Keratinocyte (primary cell): ENCODE results near the gene USP13. TPM values are rescaled to one million over a fixed set of nuclear protein-coding genes. Genes with fewer than 3 reads are reported as not detected.

Source experiments
- DNase-seq: peaks from one replicate; pipeline ENCODE4 v3.0.0-alpha.2; 2011; ENCODE audit warnings: low read depth, missing footprints, low spot score
- FAIRE-seq: peaks from 2 replicates; lab custom pipeline; 2011; peaks lifted over from hg19 to GRCh38; lab: Jason Lieb, UNC
- H2AFZ ChIP-seq: 2 replicates; pipeline ENCODE4 v1.6.0; 2012; ENCODE audit warnings: low read length, control low read depth, inconsistent platforms; ENCODE audit not compliant: control insufficient read depth
- H3K27ac ChIP-seq: 2 replicates; pipeline ENCODE4 v1.5.1; 2011; ENCODE audit warnings: low read length; ENCODE audit not compliant: control insufficient read depth, insufficient read depth
- H3K27me3 ChIP-seq: 3 replicates; pipeline ENCODE4 v1.6.0; 2011; ENCODE audit warnings: low read length; ENCODE audit not compliant: control insufficient read depth, insufficient read depth; ENCODE audit errors: extremely low read depth
- H3K36me3 ChIP-seq, 2 experiments: 2 replicates in 1 of 2; 3 replicates in 1 of 2; pipeline ENCODE4 v1.5.1; 2011; ENCODE audit warnings: low read length in 2 of 2, mild to moderate bottlenecking in 1 of 2; ENCODE audit not compliant: control insufficient read depth in 2 of 2, insufficient read depth in 2 of 2; ENCODE audit errors: extremely low read depth in 1 of 2
- H3K4me1 ChIP-seq: 3 replicates; pipeline ENCODE4 v1.5.1; 2011; ENCODE audit warnings: low read length; ENCODE audit not compliant: control insufficient read depth, insufficient read depth; ENCODE audit errors: extremely low read depth
- H3K4me2 ChIP-seq: 3 replicates; pipeline ENCODE4 v1.6.0; 2011; ENCODE audit warnings: low read depth, low read length; ENCODE audit not compliant: control insufficient read depth, insufficient read depth; ENCODE audit errors: extremely low read depth
- H3K4me3 ChIP-seq, 3 experiments: fragments of 200-600 bp in 1 of 3; sonication (generic) in 1 of 3; 2 replicates in 2 of 3; 3 replicates in 1 of 3; pipeline ENCODE4 v1.5.1; 2011 to 2016; ENCODE audit warnings: low read length in 3 of 3, mild to moderate bottlenecking in 3 of 3, control low read depth in 2 of 3, inconsistent platforms in 1 of 3, low read depth in 1 of 3, mixed read lengths in 1 of 3, mixed run types in 1 of 3, moderate library complexity in 1 of 3; ENCODE audit not compliant: control insufficient read depth in 2 of 3, insufficient read depth in 2 of 3; ENCODE audit errors: extremely low read depth in 1 of 3
- H3K79me2 ChIP-seq: 2 replicates; pipeline ENCODE4 v1.6.0; 2012; ENCODE audit warnings: low read length; ENCODE audit not compliant: control insufficient read depth, insufficient read depth
- H3K9ac ChIP-seq: 3 replicates; pipeline ENCODE4 v1.6.0; 2011; ENCODE audit warnings: low read length; ENCODE audit not compliant: control insufficient read depth, insufficient read depth; ENCODE audit errors: extremely low read depth
- H3K9me1 ChIP-seq: 3 replicates; pipeline ENCODE4 v1.6.0; 2011; ENCODE audit warnings: low read length; ENCODE audit not compliant: control insufficient read depth, insufficient read depth; ENCODE audit errors: extremely low read depth
- H3K9me3 ChIP-seq: 2 replicates; pipeline ENCODE4 v1.5.1; 2012; ENCODE audit warnings: low read depth, low read length; ENCODE audit not compliant: control insufficient read depth
- H4K20me1 ChIP-seq: 3 replicates; pipeline ENCODE4 v1.6.0; 2011; ENCODE audit warnings: low read length; ENCODE audit not compliant: control insufficient read depth, insufficient read depth; ENCODE audit errors: extremely low read depth
- EZH2 ChIP-seq: IDR thresholded peaks from one replicate; pipeline ENCODE4 v1.6.1; 2012; ENCODE audit warnings: inconsistent platforms, mild to moderate bottlenecking, low read length, moderate library complexity
- dilution Hi-C: fragments of 300-500 bp; cut with MboI; formaldehyde crosslinking; loops from one replicate; pipeline ENCODE4 v1.7.0; 2020; ENCODE audit warnings: low sequenced_read_pairs; ENCODE audit not compliant: extremely low pct_ligation_motif_present
- polyA plus RNA-seq, 5 experiments: library from polyadenylated mRNA; depleted of rRNA in 3 of 5; stranded (reverse) in 3 of 5; stranded (forward) in 1 of 5; unstranded in 1 of 5; fragments of >200 nt; gene quantifications; 1 replicate in 1 of 5; 2 replicates in 3 of 5; 3 replicates in 1 of 5; pipeline versions ENCODE4 v1.2.1 to v1.2.3, GENCODE V29; 2011 to 2012; ENCODE audit warnings: missing spikeins in 2 of 5, low read depth in 1 of 5, low replicate concordance in 1 of 5
- TF ChIP-seq, protein P1 (sequence below), 3 experiments: IDR thresholded peaks in 1 of 3; conservative IDR thresholded peaks in 1 of 3; optimal IDR thresholded peaks in 1 of 3; 2 replicates in 2 of 3; 3 replicates in 1 of 3; pipeline versions ENCODE3 to v1.5.1; 2011; ENCODE audit warnings: low read length in 3 of 3, mild to moderate bottlenecking in 3 of 3, moderate library complexity in 2 of 3, control low read depth in 1 of 3, inconsistent platforms in 1 of 3; ENCODE audit not compliant: insufficient read depth in 2 of 3; ENCODE audit errors: extremely low read depth in 1 of 3

USP13 gene
- polyA plus RNA-seq, 1 donor (not counting 4 experiments of a cell fraction or from before 2014, with no cell fraction given): 3.3 TPM

DNA sequence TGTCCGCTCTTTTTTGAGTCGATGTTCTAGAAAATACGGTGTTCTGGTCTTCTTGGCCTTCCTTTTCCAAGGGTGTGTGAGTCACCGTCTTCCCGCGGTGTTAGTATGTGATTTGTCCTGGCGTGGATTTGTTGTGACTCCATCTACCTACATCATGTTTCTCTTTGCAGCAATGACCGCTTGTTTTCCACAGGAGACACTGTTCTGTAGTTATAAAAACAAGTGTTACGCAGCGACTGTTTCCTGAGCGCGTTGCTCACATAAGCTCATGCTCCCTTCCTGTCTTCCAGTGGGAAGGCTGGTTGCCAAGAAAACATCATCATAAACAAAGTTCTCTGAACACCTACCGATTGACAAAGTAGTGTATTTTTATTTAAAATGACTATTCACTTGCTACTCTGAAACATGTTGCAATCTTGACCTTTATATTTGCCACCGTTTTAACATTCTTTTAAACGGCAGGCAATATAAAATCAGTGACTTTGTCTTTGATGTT is 19.0 kb downstream of the USP13 start:
- Histone ChIP-seq H3K4me3 (no peak overlapping the region), H3K9me3 (no peaks in the 10 kb centered on the region), H3K9ac (no peak overlapping the region), H4K20me1 (no peaks in the 10 kb centered on the region), H3K9me1 (no peaks in the 10 kb centered on the region), H3K4me2 (no peak overlapping the region), H3K36me3 (no peaks in the 10 kb centered on the region), H3K27ac (no peak overlapping the region), H3K79me2 (peaks cover 3% of the 10 kb centered on the region), H3K4me1 (peaks cover 8% of the 10 kb centered on the region), H2AFZ (no peak overlapping the region), H3K27me3 (no peaks in the 10 kb centered on the region)
- dilution Hi-C loops: no loop called here
- no peak for DNase-seq
- FAIRE-seq: no peak
- TF ChIP-seq, protein P1, sequence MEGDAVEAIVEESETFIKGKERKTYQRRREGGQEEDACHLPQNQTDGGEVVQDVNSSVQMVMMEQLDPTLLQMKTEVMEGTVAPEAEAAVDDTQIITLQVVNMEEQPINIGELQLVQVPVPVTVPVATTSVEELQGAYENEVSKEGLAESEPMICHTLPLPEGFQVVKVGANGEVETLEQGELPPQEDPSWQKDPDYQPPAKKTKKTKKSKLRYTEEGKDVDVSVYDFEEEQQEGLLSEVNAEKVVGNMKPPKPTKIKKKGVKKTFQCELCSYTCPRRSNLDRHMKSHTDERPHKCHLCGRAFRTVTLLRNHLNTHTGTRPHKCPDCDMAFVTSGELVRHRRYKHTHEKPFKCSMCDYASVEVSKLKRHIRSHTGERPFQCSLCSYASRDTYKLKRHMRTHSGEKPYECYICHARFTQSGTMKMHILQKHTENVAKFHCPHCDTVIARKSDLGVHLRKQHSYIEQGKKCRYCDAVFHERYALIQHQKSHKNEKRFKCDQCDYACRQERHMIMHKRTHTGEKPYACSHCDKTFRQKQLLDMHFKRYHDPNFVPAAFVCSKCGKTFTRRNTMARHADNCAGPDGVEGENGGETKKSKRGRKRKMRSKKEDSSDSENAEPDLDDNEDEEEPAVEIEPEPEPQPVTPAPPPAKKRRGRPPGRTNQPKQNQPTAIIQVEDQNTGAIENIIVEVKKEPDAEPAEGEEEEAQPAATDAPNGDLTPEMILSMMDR (optimal IDR thresholded peaks at IDR 0.05 in 1 of 3, IDR thresholded peaks at IDR 0.05 in 1 of 3, conservative IDR thresholded peaks at IDR 0.05 in 1 of 3; ENCODE audit: extremely low read depth in 1 of 3, insufficient read depth in 2 of 3, low read length in 3 of 3): no peak
- TF ChIP-seq EZH2: no peak

DNA sequence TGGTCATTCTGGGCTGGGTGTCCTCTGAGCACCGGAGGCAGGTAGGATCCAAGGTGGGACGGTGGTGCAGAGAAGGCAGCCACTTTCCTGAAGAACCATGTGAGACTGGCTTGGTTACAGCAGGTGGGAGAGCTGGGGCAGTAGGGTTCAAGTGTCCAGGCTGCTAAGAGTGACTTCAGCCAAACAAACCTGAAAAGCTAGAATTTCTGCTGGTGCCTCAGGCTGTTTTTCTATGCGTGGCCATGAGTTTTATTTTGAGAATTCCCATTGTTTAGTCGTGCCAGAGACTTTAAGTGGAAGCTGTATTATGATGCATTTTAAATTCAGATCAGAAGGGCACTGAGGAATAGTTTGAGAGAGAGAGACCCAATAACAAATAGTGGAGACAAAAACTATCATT is 20.1 kb downstream of the USP13 start:
- FAIRE-seq: no peak
- peaks cover 3% of the 10 kb centered on the region for H3K79me2 ChIP-seq
- no peak overlapping the region for H2AFZ ChIP-seq
- H3K4me2 ChIP-seq: no peak overlapping the region
- no peak overlapping the region for H3K9ac ChIP-seq
- no peaks in the 10 kb centered on the region for H3K36me3 ChIP-seq
- TF ChIP-seq EZH2: no peak
- TF ChIP-seq, protein P1 (optimal IDR thresholded peaks at IDR 0.05 in 1 of 3, IDR thresholded peaks at IDR 0.05 in 1 of 3, conservative IDR thresholded peaks at IDR 0.05 in 1 of 3; ENCODE audit: extremely low read depth in 1 of 3, insufficient read depth in 2 of 3, low read length in 3 of 3): no peak
- no peak overlapping the region for H3K27ac ChIP-seq
- no peak overlapping the region for H3K4me3 ChIP-seq
- H4K20me1 ChIP-seq: no peaks in the 10 kb centered on the region
- peaks cover 8% of the 10 kb centered on the region for H3K4me1 ChIP-seq
- dilution Hi-C loops: no loop called here
- no peaks in the 10 kb centered on the region for H3K9me1 ChIP-seq
- no peak for DNase-seq
- no peaks in the 10 kb centered on the region for H3K9me3 ChIP-seq
- no peaks in the 10 kb centered on the region for H3K27me3 ChIP-seq
